RWPE1 (cell line): Measurements from ENCODE around the gene DNAI2.

Source experiments
- CTCF ChIA-PET: fragments of 350-600 bp; sonication (Branson Sonifier 250); formaldehyde crosslinking; extraction: SDS; loops from one replicate; lab custom pipeline; 2021; lab: Yijun Ruan, JAX
- POLR2A ChIA-PET: fragments of 400-600 bp; formaldehyde crosslinking; extraction: SDS; loops from one replicate; lab custom pipeline; 2020; ENCODE audit warnings: antibody characterized with exemption; ENCODE audit not compliant: low non-redundant PET; lab: Yijun Ruan, JAX
- DNase-seq: peaks from one replicate; pipeline ENCODE4 v3.0.0; 2012; ENCODE audit warnings: low spot score
- H3K27ac ChIP-seq: fragments of 450-650 bp; 2 replicates; pipeline ENCODE4 v1.5.1; 2017
- CTCF ChIP-seq: fragments of 450-650 bp; conservative IDR thresholded peaks from 2 replicates; pipeline ENCODE4 v1.5.1; 2017; ENCODE audit warnings: low read depth, mild to moderate bottlenecking

Gene DNAI2

DNA sequence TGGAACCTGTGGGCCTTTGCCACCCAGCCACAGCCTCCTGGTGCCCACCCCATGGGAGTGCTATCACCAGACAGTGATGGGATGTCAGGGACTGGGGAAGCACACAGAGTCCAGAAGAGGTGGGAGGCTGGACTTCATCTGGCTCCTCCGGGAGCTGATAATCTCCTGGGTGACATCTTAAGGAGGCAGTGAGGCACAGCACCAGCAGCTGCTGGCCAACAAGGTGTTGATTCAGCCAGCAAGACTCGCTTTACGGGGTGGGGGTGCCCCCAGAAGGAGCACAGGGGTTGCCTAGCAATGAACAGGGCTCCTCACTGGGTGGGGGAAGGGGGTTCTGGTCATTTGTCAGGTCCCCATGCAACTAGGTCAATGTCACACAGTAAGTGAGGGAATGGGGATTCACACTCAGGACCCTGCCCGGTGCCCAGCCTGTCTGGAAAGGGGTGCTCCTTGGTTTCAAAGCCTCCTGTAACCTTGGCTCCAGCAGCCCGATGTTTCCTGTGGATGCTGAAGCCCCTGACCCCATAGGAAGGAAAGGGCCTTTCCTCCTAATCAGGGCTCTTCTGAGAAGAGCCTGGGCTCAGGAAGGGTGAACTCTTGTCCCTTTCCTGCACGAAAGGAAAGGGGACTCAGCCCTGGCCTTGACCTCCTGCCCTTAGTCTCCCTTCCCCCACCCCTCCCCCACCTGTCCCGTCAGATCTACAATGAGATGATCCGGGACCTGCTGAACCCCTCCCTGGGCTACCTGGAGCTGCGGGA lies 69.7 kb downstream of the DNAI2 start:
- ChIA-PET CTCF (no interaction called here), POLR2A (no interaction called here)
- no peak for DNase-seq
- no peak overlapping the region for H3K27ac ChIP-seq
- no peak for TF ChIP-seq CTCF

DNA sequence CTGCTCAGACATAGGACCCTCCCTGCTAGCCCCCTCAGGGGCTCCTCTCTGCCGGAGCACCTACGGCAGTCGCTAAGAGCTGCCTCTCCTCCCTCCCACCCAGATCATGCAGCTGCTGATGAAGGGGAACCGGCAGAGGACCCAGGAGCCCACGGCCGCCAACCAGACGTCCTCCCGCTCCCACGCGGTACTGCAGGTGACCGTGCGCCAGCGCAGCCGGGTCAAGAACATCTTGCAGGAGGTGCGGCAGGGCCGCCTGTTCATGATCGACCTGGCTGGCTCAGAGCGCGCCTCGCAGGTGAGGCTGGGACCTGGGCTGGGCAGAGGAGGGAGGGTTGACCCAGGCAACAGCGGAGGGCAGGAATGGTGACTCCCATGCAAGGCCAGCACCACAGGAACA lies 70.6 kb downstream of the DNAI2 start:
- TF ChIP-seq CTCF: no peak
- no peak overlapping the region for H3K27ac ChIP-seq
- CTCF ChIA-PET: no interaction called here
- POLR2A ChIA-PET: no interaction called here
- DNase-seq: no peak

DNA sequence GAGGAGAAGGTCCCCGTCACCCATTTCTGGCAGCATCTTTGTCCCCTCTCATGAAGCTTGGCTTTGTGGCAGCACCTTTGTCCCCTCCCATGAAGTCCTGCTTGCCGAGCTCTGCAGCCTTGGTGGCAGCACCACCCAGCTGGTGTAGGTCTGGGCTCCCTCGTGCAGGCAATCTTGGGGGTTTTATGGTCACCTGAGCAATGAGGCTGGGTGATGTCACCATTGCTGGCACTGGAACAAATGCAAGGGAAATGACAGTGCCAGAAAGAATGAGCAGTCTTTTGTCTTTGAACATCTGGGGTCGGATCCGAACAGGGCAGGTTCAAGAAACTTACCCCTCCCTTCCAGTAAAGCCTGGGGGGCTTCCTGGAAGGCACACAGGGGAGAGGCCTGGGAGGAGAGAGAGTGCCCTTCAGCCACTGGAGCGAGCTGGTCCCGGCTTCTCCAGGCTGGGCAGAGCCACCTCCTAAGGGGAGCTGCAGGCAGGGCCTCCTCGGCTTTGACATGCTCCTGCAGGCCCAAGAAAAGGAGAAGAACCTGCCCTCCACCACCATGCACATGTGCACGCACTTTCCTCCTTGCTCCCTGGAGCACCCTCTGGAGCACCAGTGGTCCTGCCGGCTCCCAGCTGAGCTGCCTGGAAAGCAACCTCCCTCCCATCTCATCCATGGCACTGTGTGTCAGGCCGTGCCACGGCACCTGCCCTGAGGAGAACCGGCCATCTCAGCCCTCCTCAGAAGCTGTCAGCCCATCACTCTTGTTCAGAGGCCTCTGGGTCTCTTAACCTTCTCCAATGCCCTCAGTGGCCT lies 71.6 kb downstream of the DNAI2 start:
- CTCF ChIA-PET: interaction anchor here (0.6 kb wide), 1 partner anchor 13 kb away, joined by 3 read pairs; no protein-coding TSS in a partner anchor
- H3K27ac ChIP-seq: no peak overlapping the region
- no peak for TF ChIP-seq CTCF
- POLR2A ChIA-PET: no interaction called here
- DNase-seq: peak; percentile 26

DNA sequence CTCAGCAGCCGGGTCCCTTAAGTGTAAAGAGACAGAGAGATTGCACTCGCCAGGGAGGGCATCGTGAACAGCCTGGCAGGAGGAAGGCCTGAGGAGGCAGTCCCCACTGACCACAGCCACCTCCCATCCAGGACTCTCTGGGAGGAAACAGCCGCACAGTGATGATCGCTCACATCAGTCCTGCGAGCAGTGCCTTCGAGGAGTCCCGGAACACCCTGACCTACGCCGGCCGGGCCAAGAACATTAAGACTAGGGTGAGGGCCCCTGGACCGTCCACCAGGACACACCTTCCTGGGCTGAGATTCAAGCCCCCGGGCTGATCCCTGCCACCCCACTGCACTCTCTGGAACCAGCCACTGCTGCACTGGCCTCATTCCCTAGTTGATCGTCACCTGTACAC lies 73.6 kb downstream of the DNAI2 start:
- TF ChIP-seq CTCF: no peak
- H3K27ac ChIP-seq: no peak overlapping the region
- POLR2A ChIA-PET: no interaction called here
- no peak for DNase-seq
- CTCF ChIA-PET: interaction anchor here (0.6 to 0.7 kb wide), 2 partner anchors 32 to 395 kb away, joined by 3 to 6 read pairs; no protein-coding TSS in a partner anchor

DNA sequence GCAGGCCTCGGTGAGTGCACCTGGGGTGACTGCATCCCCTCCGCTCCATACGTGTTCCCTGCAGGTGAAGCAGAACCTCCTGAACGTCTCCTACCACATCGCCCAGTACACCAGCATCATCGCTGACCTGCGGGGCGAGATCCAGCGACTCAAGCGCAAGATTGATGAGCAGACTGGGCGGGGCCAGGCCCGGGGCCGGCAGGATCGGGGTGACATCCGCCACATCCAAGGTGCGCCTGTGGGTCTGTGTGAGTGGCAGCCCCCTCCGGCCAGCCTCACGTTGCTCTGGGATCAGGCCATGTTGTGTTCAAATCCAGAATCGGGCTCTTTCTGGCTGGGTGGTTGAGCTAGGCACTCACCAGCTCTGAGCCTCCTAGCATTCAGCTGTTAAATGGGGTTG lies 75.1 kb downstream of the DNAI2 start:
- no peak overlapping the region for H3K27ac ChIP-seq
- POLR2A ChIA-PET: interaction anchor here (0.6 kb wide), 1 partner anchor 13 kb away, joined by 3 read pairs; no protein-coding TSS in a partner anchor
- no peak for TF ChIP-seq CTCF
- CTCF ChIA-PET: interaction anchor here (0.6 kb wide), 1 partner anchor 30 kb away, joined by 5 read pairs; no protein-coding TSS in a partner anchor
- no peak for DNase-seq

GRCh38 chr17:74350486-74350885 lies 76.5 kb downstream of the DNAI2 start:
- ChIA-PET CTCF (interaction anchor here (1.0 kb wide), 1 partner anchor 18 kb away, joined by 3 read pairs; no protein-coding TSS in a partner anchor), POLR2A (no interaction called here)
- no peak overlapping the region for H3K27ac ChIP-seq
- no peak for DNase-seq
- TF ChIP-seq CTCF: no peak
